SU-DHL-6 (cell line): ENCODE results near the gene DCHS2.

Experiments
- H2AFZ ChIP-seq: fragments of 200-600 bp; sonication (generic); 2 replicates; pipeline ENCODE4 v1.6.1; 2014; ENCODE audit warnings: low read depth, mild to moderate bottlenecking, moderate library complexity, mixed read lengths, antibody characterized with exemption, low read length; ENCODE audit not compliant: severe bottlenecking
- H3F3A ChIP-seq: fragments of 200-600 bp; shearing (Covaris generic); 2 replicates; pipeline ENCODE4 v1.6.0; 2016; ENCODE audit warnings: antibody characterized with exemption, mild to moderate bottlenecking; ENCODE audit not compliant: insufficient read depth
- H3K27ac ChIP-seq: fragments of 200-600 bp; sonication (generic); 2 replicates; pipeline ENCODE4 v1.5.1; 2016; ENCODE audit warnings: low read depth, mild to moderate bottlenecking, low read length, moderate library complexity, mixed read lengths
- H3K27me3 ChIP-seq: fragments of 200-600 bp; sonication (generic), shearing (Covaris generic); 2 replicates; pipeline ENCODE4 v1.6.0; 2014; ENCODE audit warnings: mild to moderate bottlenecking, low read length
- H3K36me3 ChIP-seq: fragments of 200-600 bp; sonication (generic); 2 replicates; pipeline ENCODE4 v1.6.1; 2014; ENCODE audit warnings: mild to moderate bottlenecking, low read length, mixed read lengths
- H3K4me2 ChIP-seq: fragments of 300-600, 200-600 bp; shearing (Covaris generic), sonication (generic); 2 replicates; pipeline ENCODE4 v1.6.0; 2014; ENCODE audit warnings: low read length, low read depth, mild to moderate bottlenecking; ENCODE audit not compliant: poor library complexity, severe bottlenecking
- H3K4me3 ChIP-seq: fragments of 200-600 bp; sonication (generic); 2 replicates; pipeline ENCODE4 v1.5.1; 2014; ENCODE audit warnings: antibody characterized with exemption, low read length, mild to moderate bottlenecking, mixed read lengths; ENCODE audit not compliant: insufficient read depth, poor library complexity, severe bottlenecking
- H3K79me2 ChIP-seq: fragments of 200-600 bp; sonication (generic); 2 replicates; pipeline ENCODE4 v1.6.1; 2014; ENCODE audit warnings: mild to moderate bottlenecking, low read length, moderate library complexity; ENCODE audit not compliant: insufficient read depth
- H3K9ac ChIP-seq: fragments of 200-600 bp; sonication (generic); 2 replicates; pipeline ENCODE4 v1.7.0; 2014; ENCODE audit warnings: mild to moderate bottlenecking, low read length
- H3K9me2 ChIP-seq: fragments of 200-600 bp; sonication (generic); replicated peaks from 2 replicates; pipeline ENCODE4 v1.6.1; 2014; ENCODE audit warnings: low read length; ENCODE audit not compliant: insufficient read depth
- H3K9me3 ChIP-seq: fragments of 200-600 bp; sonication (generic); 2 replicates; pipeline ENCODE4 v1.6.1; 2014; ENCODE audit warnings: low read length, mixed read lengths; ENCODE audit not compliant: insufficient read depth
- H4K20me1 ChIP-seq: fragments of 200-600 bp; sonication (generic); 2 replicates; pipeline ENCODE4 v1.6.1; 2014; ENCODE audit warnings: low read depth, mild to moderate bottlenecking, antibody characterized with exemption, low read length, moderate library complexity, mixed read lengths
- CTCF ChIP-seq: fragments of 200-600 bp; sonication (generic); IDR thresholded peaks from one replicate; pipeline ENCODE4 v1.5.1; 2017; ENCODE audit warnings: antibody characterized with exemption, mild to moderate bottlenecking, low read length, moderate library complexity; ENCODE audit not compliant: insufficient read depth, poor library complexity, severe bottlenecking
- EZH2phosphoT487 ChIP-seq: fragments of 200-600 bp; sonication (generic), shearing (Covaris generic); conservative IDR thresholded peaks from 2 replicates; pipeline ENCODE4 v1.6.1; 2018; ENCODE audit warnings: mild to moderate bottlenecking, antibody characterized with exemption, low read length, moderate library complexity, mixed read lengths

The DCHS2 gene

GRCh38 chr4:154364066-154364845 is 127.3 kb downstream of the DCHS2 start:
- TF ChIP-seq EZH2phosphoT487, result no peak
- TF ChIP-seq CTCF, result no peak
- no peaks in the 10 kb centered on the region for H3K27me3 ChIP-seq
- no peak overlapping the region for H2AFZ ChIP-seq

DNA sequence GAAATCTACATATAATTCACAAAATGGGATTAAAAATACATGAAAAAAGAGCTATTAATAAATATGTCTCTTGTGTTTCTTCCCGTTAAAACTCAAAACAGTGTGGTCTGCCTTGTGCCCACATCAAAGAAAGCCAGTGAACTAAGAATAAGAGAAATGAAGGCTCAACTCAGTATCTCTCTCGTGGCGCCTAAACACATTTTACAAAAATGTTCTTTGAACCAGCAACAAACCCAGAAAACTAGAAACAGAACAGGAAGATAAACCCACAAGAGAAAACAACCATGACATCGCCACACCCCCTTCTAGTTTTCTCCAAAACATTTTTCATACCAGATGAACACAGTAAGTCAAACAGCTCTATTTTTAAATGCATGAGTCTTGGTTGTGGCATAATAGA is 130.1 kb downstream of the DCHS2 start:
- no peak overlapping the region for H2AFZ ChIP-seq
- H3K9me2 ChIP-seq, result no peaks in the 10 kb centered on the region

More at GRCh38 chr4:154364066-154364845, 127.3 kb downstream of the DCHS2 start:
- no peak overlapping the region for H3K9ac ChIP-seq
- H3K9me3 ChIP-seq, result no peaks in the 10 kb centered on the region
- no peaks in the 10 kb centered on the region for H4K20me1 ChIP-seq
- no peaks in the 10 kb centered on the region for H3F3A ChIP-seq
- no peak overlapping the region for H3K4me2 ChIP-seq
- no peak overlapping the region for H3K4me3 ChIP-seq
- no peaks in the 10 kb centered on the region for H3K36me3 ChIP-seq
- no peaks in the 10 kb centered on the region for H3K9me2 ChIP-seq
- H3K79me2 ChIP-seq, result no peaks in the 10 kb centered on the region
- no peak overlapping the region for H3K27ac ChIP-seq

GRCh38 chr4:154360491-154360890 is 131.1 kb downstream of the DCHS2 start:
- Histone ChIP-seq H3K27ac (no peak overlapping the region), H3F3A (no peaks in the 10 kb centered on the region), H3K27me3 (no peaks in the 10 kb centered on the region), H3K36me3 (no peaks in the 10 kb centered on the region), H3K4me2 (no peak overlapping the region), H3K9ac (no peak overlapping the region), H3K4me3 (no peak overlapping the region), H3K9me3 (no peaks in the 10 kb centered on the region), H3K9me2 (no peaks in the 10 kb centered on the region), H3K79me2 (no peaks in the 10 kb centered on the region), H4K20me1 (no peaks in the 10 kb centered on the region), H2AFZ (no peak overlapping the region)
- TF ChIP-seq CTCF, result no peak
- TF ChIP-seq EZH2phosphoT487, result no peak

More for the DNA sequence above, 130.1 kb downstream of the DCHS2 start:
- Histone ChIP-seq H3K36me3 (no peaks in the 10 kb centered on the region), H3F3A (no peaks in the 10 kb centered on the region), H4K20me1 (no peaks in the 10 kb centered on the region), H3K27ac (no peak overlapping the region), H3K4me3 (no peak overlapping the region), H3K9me3 (no peaks in the 10 kb centered on the region), H3K27me3 (no peaks in the 10 kb centered on the region), H3K9ac (no peak overlapping the region), H3K4me2 (no peak overlapping the region), H3K79me2 (no peaks in the 10 kb centered on the region)
- no peak for TF ChIP-seq EZH2phosphoT487
- TF ChIP-seq CTCF, result no peak
